ENCODE results near the gene DMAC2L.
"Not testable (repeated sequence)": the region's sequence is repeated elsewhere in the genome, so short reads cannot be mapped to it uniquely, and the experiment has no call there.

Gene DMAC2L, protein sequence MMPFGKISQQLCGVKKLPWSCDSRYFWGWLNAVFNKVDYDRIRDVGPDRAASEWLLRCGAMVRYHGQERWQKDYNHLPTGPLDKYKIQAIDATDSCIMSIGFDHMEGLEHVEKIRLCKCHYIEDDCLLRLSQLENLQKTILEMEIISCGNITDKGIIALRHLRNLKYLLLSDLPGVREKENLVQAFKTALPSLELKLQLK

GRCh38 chr14:50311972-50312733, at the start of gene DMAC2L, which contains the start of gene L2HGDH:
Gene DMAC2L (plus strand): TSS chr14:50312324. CDS start chr14:50321488, 9,164 bp downstream.
Gene L2HGDH (minus strand): TSS chr14:50312229. CDS start chr14:50312150, 79 bp downstream.
- DNase-seq (ENCODE audit: low read depth): peak; percentile 93

DNA sequence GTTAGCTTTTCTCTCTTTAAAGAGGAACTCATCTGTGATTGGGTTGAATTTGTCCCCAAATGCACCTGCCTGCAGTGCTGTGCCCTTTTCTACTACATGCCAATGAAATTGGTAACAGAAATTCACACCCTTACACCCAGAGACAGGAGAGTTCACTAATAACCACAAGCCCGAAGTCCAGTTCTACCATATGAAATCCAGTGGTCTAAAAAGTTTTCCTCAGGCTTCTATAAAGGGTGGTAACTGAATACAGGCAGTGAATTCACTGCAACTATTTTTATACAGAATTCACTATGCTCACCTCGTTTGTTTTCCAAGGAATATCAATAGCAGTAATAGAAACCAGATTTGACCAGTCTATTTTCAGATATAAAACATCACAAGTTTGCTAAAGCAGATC, 49.3 kb upstream of the DMAC2L start:
- DNase-seq (ENCODE audit: low read depth): no peak

DNA sequence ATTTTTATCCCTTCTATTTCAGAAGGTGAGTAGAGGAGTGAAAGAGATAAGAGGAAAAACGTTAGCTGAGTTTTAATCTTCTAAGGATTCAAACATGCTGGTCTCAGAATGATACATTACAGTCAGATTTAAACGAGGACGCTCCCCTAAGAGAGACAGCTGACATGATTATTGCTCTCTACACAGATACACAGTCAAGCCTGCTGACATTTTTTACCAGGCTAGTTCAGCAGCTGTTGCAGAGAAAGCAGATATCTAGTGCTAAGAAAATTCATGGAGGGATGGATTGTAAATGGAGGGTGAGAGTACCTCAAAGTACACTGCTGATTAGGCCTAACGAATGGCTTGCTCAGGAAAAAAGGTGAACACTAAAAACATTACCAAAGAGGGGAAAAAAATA, 48.8 kb upstream of the DMAC2L start:
- DNase-seq (ENCODE audit: low read depth): no peak

GRCh38 chr14:50265029-50265428, 47.1 kb upstream of the DMAC2L start:
- DNase-seq (ENCODE audit: low read depth): no peak

GRCh38 chr14:50270932-50271331, 41.2 kb upstream of the DMAC2L start:
- DNase-seq (ENCODE audit: low read depth): no peak

GRCh38 chr14:50272498-50272897, 39.6 kb upstream of the DMAC2L start:
- peak; percentile 9 for DNase-seq (ENCODE audit: low read depth)

DNA sequence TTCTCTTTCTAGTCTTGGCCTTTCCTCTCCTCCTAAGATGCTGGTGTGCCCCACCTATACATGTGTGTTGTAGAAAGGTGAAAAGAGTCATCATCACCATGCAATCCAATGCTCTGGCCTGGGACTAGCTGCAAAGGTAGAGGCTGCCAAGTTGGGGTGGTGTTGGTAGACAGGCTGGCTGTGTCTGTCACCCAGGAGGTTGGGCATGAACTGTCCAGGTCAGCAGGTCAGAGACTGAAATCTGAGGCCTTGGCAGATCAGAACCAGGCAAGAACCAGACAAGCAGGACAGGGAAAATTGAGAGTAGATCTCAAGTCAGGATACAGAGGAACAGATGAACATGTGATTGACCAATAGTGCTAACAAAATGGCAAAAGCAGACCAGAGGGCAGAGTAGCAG, 26.3 kb upstream of the DMAC2L start:
- no peak for DNase-seq (ENCODE audit: low read depth)

GRCh38 chr14:50288146-50288545, 24.0 kb upstream of the DMAC2L start:
- DNase-seq (ENCODE audit: low read depth): no peak

GRCh38 chr14:50290306-50290705, 21.8 kb upstream of the DMAC2L start:
- no peak for DNase-seq (ENCODE audit: low read depth)

DNA sequence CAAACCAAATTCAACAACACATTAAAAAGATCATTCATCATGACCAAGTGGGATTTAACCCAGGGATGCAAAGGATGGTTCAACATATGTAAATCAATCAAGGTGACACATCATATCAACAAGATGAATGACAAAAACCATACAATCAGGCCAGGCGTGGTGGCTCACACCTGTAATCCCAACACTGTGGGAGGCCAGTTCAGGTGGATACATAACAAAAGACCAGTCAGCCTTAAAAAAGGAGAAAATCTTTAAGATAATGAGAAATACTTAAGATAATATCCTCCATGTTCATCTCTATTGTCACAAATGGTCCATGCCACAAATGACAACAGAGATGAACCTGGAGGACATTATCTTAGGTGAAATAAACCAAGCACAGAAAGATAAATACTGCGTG, 12.5 kb upstream of the DMAC2L start:
- no peak for DNase-seq (ENCODE audit: low read depth)

DNA sequence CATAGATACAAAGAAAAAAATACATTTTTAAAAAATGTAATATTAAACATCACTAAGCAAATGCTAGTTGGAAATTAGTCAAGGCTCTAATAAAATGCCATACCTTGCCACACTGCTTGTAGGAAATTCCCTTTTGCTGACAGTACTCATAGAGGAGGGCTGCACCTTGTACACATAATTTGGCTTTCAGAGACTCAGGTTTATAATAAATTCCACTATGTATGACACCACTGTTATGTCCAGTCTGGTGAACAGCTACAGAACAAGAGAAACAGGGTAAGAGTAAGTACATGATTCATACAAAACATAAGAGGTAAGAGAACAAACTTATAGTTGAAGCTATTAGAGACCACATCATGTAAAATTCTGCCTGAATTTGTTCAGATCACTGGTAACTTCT, 10.2 kb upstream of the DMAC2L start:
- no peak for DNase-seq (ENCODE audit: low read depth)

GRCh38 chr14:50303744-50304471, 8.2 kb upstream of the DMAC2L start:
- no peak for DNase-seq (ENCODE audit: low read depth)

GRCh38 chr14:50308363-50308915, 3.7 kb upstream of the DMAC2L start:
- DNase-seq (ENCODE audit: low read depth): peak; percentile 13

GRCh38 chr14:50310445-50310844, 1.7 kb upstream of the DMAC2L start:
- no peak for DNase-seq (ENCODE audit: low read depth)

DNA sequence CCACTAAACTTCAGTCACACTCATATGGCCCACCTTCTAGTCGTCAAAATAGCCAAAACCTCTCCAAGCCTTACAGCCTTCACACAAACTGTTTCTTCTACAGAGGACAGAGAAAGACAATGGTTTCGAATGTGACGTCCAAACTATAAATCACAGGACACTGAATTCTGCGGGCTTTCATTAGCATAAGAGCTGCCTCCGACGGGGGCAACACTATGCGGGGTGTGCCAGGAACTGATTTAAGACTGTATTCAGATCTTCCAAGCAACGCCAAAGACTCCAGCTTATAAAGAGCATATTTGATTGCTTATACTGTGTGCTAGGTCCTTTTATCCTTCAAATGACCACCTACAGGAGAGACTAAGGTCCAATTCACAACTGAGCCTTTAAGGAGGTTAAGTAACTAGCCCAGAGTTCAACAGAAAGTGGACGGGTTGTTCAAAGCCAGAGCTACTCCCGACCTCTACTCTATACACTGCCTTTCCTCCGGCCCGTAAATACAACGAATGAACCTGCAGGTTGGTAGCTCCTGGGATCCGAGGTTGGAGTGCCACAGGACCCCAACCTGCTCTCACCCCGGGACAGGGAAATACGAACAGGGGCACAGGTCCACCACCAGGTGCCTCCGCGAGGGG, 670 bp upstream of the DMAC2L start:
- DNase-seq (ENCODE audit: low read depth): no peak

DNA sequence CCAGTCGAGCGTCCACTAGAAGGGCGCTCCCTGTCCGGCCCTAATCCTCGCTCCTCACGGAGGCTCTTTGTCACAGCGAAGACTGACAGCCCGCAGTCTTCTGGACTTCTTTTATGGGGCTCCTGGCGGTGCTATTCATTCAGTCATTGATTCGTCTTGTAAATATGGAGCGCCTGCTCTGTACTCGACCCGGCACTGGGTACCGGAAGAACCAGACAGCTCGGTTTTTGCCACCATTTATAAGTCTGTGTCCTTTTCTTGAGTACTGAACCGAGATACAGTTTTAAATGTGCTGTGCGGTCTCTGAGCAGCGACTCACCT, 570 bp downstream of the DMAC2L start:
- DNase-seq (ENCODE audit: low read depth): no peak

DNA sequence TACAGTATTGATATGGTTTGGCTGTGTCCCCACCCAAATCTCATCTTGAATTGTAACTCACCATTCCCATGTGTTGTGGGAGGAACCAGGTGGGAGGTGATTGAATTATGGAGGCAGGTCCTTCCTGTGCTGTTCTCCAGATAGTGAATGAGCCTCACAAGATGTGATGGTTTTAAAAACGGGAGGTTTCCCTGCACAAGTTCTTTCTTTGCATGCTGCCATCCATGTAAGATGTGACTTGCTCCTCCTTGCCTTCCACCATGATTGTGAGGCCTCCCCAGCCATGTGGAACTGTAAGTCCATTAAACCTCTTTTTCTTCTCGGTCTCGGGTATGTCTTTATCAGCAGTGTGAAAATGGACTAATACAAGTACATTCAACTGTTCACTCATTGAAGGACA, 2.0 kb downstream of the DMAC2L start:
- not testable (repeated sequence) for DNase-seq (ENCODE audit: low read depth)

- DNase-seq (ENCODE audit: low read depth): peak; percentile 57
Measured at GRCh38 chr14:50318031-50318626, 6.0 kb downstream of the DMAC2L start.

DNA sequence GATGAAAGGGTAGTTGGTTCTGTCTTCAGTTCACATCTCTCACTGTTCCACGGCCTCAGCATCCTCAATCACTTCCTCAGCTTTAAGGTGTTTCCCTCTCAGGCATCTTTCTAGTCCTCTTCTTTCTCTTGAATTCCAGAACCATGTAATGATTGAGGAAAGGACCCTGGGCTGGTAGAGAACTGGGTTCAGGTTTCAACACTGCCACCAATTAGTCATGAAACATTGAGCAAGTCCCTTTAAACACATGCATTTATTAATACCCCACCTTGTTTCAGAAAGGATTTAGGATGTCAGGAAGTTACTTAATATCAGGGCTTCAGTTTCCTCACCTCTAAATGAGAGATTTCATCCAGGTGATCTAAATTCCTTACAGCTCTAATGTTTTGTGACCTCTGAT, 7.2 kb downstream of the DMAC2L start:
- peak; percentile 46 for DNase-seq (ENCODE audit: low read depth)

DNA sequence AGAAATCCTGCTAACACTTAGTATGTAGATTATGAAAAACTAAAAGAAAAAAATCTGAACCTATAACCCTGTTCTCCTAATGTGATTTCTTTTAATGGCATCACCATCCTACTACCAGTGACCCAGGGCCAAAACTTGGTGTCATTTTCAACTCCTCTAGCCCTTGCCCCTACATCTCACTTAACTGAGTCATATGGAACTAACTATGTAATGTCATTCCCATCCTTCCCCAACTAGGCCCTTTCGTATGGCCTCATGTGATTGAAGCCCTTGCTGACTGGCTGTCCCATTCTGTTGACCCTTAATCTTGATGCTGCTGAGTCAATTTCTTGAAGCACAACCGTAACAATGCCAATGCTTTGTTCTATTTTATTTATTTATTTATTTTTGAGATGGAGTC, 7.6 kb downstream of the DMAC2L start:
- DNase-seq (ENCODE audit: low read depth): peak; percentile 53

GRCh38 chr14:50320283-50320682, 8.2 kb downstream of the DMAC2L start:
- DNase-seq (ENCODE audit: low read depth): peak; percentile 60

Measured in EH (cell line).